ENCODE data around the gene BAHCC1.

DNA sequence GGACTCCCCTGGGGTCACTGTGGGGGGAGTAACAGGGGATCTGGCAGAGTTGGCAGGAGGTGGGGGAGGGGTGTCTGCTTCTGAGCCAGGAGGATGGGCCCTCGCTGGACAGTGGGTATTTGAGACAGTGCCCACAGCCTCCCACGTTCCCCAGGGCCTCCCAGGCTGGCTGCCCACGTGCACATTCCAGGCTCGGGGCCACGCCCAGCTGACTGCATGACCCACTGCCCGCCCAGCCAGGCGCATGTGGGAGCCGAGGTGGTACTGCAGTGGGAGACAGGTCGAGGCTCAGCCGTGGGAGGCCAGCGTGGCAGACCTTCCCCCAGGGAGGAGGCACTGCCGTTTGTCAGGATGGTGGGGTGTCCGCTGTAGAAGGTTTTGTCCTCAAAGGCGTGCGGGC, 38.8 kb downstream of the BAHCC1 start:
- no peak for TF ChIP-seq GLIS3 (CRISPR knock-in tag; IDR thresholded peaks at IDR 0.05)
- TF ChIP-seq ZFP30 (CRISPR knock-in tag; IDR thresholded peaks at IDR 0.05), result no peak
- no peak for TF ChIP-seq ARNTL (CRISPR knock-in tag; IDR thresholded peaks at IDR 0.05; ENCODE audit: borderline replicate concordance, low read depth)
- TF ChIP-seq, protein P1, sequence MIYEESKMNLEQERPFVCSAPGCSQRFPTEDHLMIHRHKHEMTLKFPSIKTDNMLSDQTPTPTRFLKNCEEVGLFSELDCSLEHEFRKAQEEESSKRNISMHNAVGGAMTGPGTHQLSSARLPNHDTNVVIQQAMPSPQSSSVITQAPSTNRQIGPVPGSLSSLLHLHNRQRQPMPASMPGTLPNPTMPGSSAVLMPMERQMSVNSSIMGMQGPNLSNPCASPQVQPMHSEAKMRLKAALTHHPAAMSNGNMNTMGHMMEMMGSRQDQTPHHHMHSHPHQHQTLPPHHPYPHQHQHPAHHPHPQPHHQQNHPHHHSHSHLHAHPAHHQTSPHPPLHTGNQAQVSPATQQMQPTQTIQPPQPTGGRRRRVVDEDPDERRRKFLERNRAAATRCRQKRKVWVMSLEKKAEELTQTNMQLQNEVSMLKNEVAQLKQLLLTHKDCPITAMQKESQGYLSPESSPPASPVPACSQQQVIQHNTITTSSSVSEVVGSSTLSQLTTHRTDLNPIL (CRISPR knock-in tag; IDR thresholded peaks at IDR 0.05; ENCODE audit: low read depth), result no peak
- TF ChIP-seq, protein P2, sequence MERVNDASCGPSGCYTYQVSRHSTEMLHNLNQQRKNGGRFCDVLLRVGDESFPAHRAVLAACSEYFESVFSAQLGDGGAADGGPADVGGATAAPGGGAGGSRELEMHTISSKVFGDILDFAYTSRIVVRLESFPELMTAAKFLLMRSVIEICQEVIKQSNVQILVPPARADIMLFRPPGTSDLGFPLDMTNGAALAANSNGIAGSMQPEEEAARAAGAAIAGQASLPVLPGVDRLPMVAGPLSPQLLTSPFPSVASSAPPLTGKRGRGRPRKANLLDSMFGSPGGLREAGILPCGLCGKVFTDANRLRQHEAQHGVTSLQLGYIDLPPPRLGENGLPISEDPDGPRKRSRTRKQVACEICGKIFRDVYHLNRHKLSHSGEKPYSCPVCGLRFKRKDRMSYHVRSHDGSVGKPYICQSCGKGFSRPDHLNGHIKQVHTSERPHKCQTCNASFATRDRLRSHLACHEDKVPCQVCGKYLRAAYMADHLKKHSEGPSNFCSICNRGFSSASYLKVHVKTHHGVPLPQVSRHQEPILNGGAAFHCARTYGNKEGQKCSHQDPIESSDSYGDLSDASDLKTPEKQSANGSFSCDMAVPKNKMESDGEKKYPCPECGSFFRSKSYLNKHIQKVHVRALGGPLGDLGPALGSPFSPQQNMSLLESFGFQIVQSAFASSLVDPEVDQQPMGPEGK (CRISPR knock-in tag; IDR thresholded peaks at IDR 0.05; ENCODE audit: borderline replicate concordance), result no peak
- TF ChIP-seq ZFP3 (CRISPR knock-in tag; IDR thresholded peaks at IDR 0.05), result no peak

Measured in SK-N-SH treated with all-trans-retinoic acid at 6 μM for 48 hours (cell line).